Vagina (tissue), 2 donors: ENCODE data around the gene SULT1B1.

Source experiments
- CTCF ChIP-seq, 3 experiments: fragments of 450-650 bp in 2 of 3; fragments of 200-600 bp in 1 of 3; sonication (generic) in 1 of 3; IDR thresholded peaks; one replicate each; pipeline ENCODE4 v1.5.1; 2017 to 2019; ENCODE audit warnings: antibody characterized with exemption in 3 of 3, mild to moderate bottlenecking in 2 of 3, moderate library complexity in 2 of 3
- POLR2A ChIP-seq, 2 donors: fragments of 450-650 bp; IDR thresholded peaks; one replicate each; pipeline ENCODE4 v1.6.1; 2017; ENCODE audit warnings: antibody characterized with exemption in 2 of 2, mild to moderate bottlenecking in 2 of 2, moderate library complexity in 2 of 2
- POLR2AphosphoS5 ChIP-seq, 2 donors: sonication (generic); formaldehyde crosslinking; IDR thresholded peaks; one replicate each; pipeline ENCODE4 v1.9.0; 2017; ENCODE audit warnings: antibody characterized with exemption in 2 of 2, mild to moderate bottlenecking in 2 of 2, low read depth in 1 of 2; ENCODE audit not compliant: insufficient read depth in 1 of 2

- TF ChIP-seq CTCF (IDR thresholded peaks at IDR 0.05) (no peak), POLR2A (IDR thresholded peaks at IDR 0.05) (no peak), POLR2AphosphoS5 (IDR thresholded peaks at IDR 0.05; ENCODE audit: insufficient read depth in 1 of 2, low read depth in 1 of 2) (no peak)
These were observed 10.1 kb downstream of the SULT1B1 start for GRCh38 chr4:69750346-69750745.
